BLaER1 treated with 17β-estradiol and CSF1 and Interleukin-3, amounts not matched to agents 10 nM and 100 nM (cell line): ENCODE results near the gene TRPC4AP.

Source experiments
- H3K27ac ChIP-seq, 11 experiments: shearing (Covaris generic); formaldehyde crosslinking; 2 replicates each; pipeline ENCODE4 v1.8.1; 2022
- H3K27me3 ChIP-seq, 11 experiments: shearing (Covaris generic); formaldehyde crosslinking; 2 replicates each; pipeline ENCODE4 v1.8.1; 2022
- H3K36me3 ChIP-seq, 11 experiments: shearing (Covaris generic); formaldehyde crosslinking; 2 replicates each; pipeline ENCODE4 v1.8.1; 2022
- H3K4me1 ChIP-seq, 10 experiments: shearing (Covaris generic); formaldehyde crosslinking; 2 replicates each; pipeline ENCODE4 v1.8.1; 2022
- H3K4me2 ChIP-seq, 11 experiments: shearing (Covaris generic); formaldehyde crosslinking; 2 replicates each; pipeline ENCODE4 v1.8.1; 2022
- H3K4me3 ChIP-seq, 10 experiments: shearing (Covaris generic); formaldehyde crosslinking; 2 replicates each; pipeline ENCODE4 v1.8.1; 2022
- H3K9ac ChIP-seq, 11 experiments: shearing (Covaris generic); formaldehyde crosslinking; 2 replicates each; pipeline ENCODE4 v1.8.1; 2022
- H3K9me3 ChIP-seq, 11 experiments: shearing (Covaris generic); formaldehyde crosslinking; replicated peaks in 1 of 11; 2 replicates each; pipeline ENCODE4 v1.8.1; 2022
- H4K20me1 ChIP-seq, 11 experiments: shearing (Covaris generic); formaldehyde crosslinking; 2 replicates each; pipeline ENCODE4 v1.8.1; 2022
- Cebpa-rat ChIP-seq, 11 experiments: shearing (Covaris generic); IDR thresholded peaks; 2 replicates each; pipeline ENCODE4 v1.8.1; 2022

Gene TRPC4AP

GRCh38 chr20:35002426-35003210 is 90.0 kb downstream of the TRPC4AP start:
- no peak overlapping the region for H3K4me2 ChIP-seq
- no peaks in the 10 kb centered on the region for H3K9me3 ChIP-seq
- no peak for TF ChIP-seq Cebpa-rat (IDR thresholded peaks at IDR 0.05)
- H3K9ac ChIP-seq = no peak overlapping the region
- H3K4me3 ChIP-seq = no peak overlapping the region
- no peaks in the 10 kb centered on the region for H3K4me1 ChIP-seq
- peaks cover 19 to 98% (median 73%) of the 10 kb centered on the region in 11 experiments; a peak in 20 of 22 replicates for H4K20me1 ChIP-seq
- H3K27ac ChIP-seq = no peak overlapping the region
- peaks cover 97 to 100% (median 99%) of the 10 kb centered on the region in 11 experiments for H3K36me3 ChIP-seq
- no peaks in the 10 kb centered on the region for H3K27me3 ChIP-seq

DNA sequence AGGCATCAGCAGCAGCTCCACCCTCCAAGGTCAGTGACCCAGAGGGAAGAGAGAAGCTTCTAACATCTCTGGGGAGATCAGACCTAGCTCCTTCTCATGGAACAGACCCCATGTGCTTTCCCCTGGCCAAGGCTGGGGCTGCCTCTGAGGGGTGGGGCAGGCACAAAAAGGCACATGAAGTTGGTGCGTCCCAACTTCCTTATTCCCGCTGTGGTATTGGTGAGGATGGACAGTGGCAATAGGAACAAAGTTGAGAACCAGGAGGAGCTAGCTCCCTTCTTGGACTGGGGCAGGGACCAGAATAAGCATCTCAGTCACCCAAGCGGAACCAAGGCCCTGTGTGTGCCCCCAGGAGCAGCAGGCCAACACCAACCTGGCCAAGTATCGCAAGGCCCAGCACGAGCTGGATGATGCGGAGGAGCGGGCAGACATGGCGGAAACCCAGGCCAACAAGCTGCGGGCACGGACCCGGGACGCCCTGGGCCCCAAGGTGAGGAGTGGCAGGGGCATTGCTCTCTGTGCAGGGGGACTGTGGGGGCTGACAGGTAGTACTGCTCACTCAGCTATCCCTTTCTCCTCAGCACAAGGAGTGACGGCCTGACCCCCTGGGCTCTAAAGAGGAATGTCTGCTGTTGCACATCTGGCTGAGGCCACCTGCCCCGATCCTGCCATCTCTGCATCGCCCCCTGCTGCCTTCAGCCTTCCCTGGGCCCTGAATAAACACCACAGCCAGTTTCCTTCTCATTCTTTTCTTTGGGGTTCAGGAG is 90.8 kb downstream of the TRPC4AP start:
- peaks cover 94 to 100% (median 98%) of the 10 kb centered on the region in 11 experiments for H3K36me3 ChIP-seq
- no peak overlapping the region for H3K4me2 ChIP-seq
- no peaks in the 10 kb centered on the region for H3K9me3 ChIP-seq
- H3K9ac ChIP-seq = no peak overlapping the region
- no peak overlapping the region for H3K4me3 ChIP-seq
- H3K4me1 ChIP-seq = no peaks in the 10 kb centered on the region
- no peaks in the 10 kb centered on the region for H3K27me3 ChIP-seq
- no peak for TF ChIP-seq Cebpa-rat (IDR thresholded peaks at IDR 0.05)
- no peak overlapping the region for H3K27ac ChIP-seq
- peaks cover 19 to 100% (median 79%) of the 10 kb centered on the region in 11 experiments; a peak in 20 of 22 replicates for H4K20me1 ChIP-seq

DNA sequence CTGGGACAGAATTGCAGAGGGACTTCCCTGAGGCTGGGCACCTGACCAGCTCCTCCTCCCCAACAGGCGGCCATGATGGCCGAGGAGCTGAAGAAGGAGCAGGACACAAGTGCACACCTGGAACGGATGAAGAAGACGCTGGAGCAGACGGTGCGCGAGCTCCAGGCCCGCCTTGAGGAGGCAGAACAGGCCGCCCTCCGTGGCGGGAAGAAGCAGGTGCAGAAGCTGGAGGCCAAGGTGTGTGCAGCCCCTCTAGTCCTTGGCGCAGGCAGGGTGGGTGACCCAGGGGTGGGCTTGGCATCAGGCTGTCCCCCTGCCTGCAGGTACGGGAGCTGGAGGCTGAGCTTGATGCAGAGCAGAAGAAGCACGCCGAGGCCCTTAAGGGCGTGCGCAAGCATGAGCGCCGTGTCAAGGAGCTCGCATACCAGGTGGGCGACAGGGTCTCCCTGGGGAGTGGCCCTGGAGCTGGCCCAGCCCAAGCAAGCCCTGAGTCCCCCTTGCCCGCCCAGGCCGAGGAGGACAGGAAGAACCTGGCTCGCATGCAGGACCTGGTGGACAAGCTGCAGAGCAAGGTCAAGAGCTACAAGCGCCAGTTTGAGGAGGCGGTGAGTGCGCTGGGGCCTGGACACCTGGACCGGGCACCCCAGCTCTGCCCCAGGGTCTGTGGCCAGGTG is 91.5 kb downstream of the TRPC4AP start:
- no peak overlapping the region for H3K4me3 ChIP-seq
- no peaks in the 10 kb centered on the region for H3K9me3 ChIP-seq
- no peak overlapping the region for H3K9ac ChIP-seq
- H3K36me3 ChIP-seq = peaks cover 92 to 100% (median 97%) of the 10 kb centered on the region in 11 experiments
- no peak overlapping the region for H3K27ac ChIP-seq
- H4K20me1 ChIP-seq = peaks cover 19 to 100% (median 76%) of the 10 kb centered on the region in 11 experiments; a peak in 20 of 22 replicates
- TF ChIP-seq Cebpa-rat (IDR thresholded peaks at IDR 0.05) = no peak
- H3K4me1 ChIP-seq = no peaks in the 10 kb centered on the region
- no peak overlapping the region for H3K4me2 ChIP-seq
- no peaks in the 10 kb centered on the region for H3K27me3 ChIP-seq

- Histone ChIP-seq H4K20me1 (peaks cover 19 to 100% (median 73%) of the 10 kb centered on the region in 11 experiments; a peak in 20 of 22 replicates), H3K36me3 (peaks cover 88 to 100% (median 97%) of the 10 kb centered on the region in 11 experiments)
- TF ChIP-seq Cebpa-rat (IDR thresholded peaks at IDR 0.05) = no peak
These were observed 92.2 kb downstream of the TRPC4AP start for GRCh38 chr20:35000311-35000921.

DNA sequence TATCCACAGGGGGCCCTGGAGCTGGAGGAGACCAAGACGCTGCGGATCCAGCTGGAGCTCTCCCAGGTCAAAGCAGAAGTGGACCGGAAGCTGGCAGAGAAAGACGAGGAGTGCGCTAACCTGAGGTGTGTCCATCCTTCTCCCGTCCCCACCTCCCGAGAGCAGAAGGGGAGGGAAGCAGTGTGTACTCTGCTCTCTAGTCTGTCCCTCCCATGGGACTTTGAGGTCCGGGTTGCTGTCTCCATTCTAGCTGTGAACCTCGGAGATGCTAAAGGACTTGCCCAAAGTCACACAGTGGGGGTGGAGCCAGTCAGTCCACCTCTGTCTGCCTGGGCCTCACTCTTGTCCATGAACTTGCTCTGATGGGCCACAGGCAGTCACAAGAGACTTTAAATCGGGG is 92.8 kb downstream of the TRPC4AP start:
- Histone ChIP-seq H3K4me2 (no peak overlapping the region), H3K4me1 (no peaks in the 10 kb centered on the region), H3K27me3 (no peaks in the 10 kb centered on the region), H3K4me3 (no peak overlapping the region), H4K20me1 (peaks cover 19 to 100% (median 66%) of the 10 kb centered on the region in 11 experiments; a peak in 20 of 22 replicates), H3K9ac (no peak overlapping the region), H3K27ac (no peak overlapping the region), H3K36me3 (peaks cover 81 to 100% (median 95%) of the 10 kb centered on the region in 11 experiments), H3K9me3 (no peaks in the 10 kb centered on the region)
- TF ChIP-seq Cebpa-rat (IDR thresholded peaks at IDR 0.05) = no peak

More at GRCh38 chr20:35000311-35000921, 92.2 kb downstream of the TRPC4AP start:
- Histone ChIP-seq H3K27me3 (no peaks in the 10 kb centered on the region), H3K9me3 (no peaks in the 10 kb centered on the region), H3K4me3 (no peak overlapping the region), H3K4me1 (no peaks in the 10 kb centered on the region), H3K27ac (no peak overlapping the region), H3K9ac (no peak overlapping the region), H3K4me2 (no peak overlapping the region)

DNA sequence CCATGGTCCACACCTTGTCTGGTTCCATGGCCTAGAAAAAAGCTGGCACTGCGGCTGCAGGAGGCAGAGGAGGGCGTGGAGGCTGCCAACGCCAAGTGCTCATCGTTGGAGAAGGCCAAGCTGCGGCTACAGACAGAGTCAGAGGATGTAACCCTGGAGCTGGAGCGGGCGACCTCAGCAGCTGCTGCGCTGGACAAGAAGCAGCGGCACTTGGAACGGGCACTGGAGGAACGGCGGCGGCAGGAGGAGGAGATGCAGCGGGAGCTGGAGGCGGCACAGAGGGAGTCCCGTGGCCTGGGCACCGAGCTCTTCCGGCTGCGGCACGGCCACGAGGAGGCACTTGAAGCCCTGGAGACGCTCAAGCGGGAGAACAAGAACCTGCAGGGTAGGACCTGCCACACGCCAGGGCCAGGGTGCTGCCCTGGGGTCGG is 93.6 kb downstream of the TRPC4AP start:
- no peak overlapping the region for H3K27ac ChIP-seq
- H3K9me3 ChIP-seq = no peaks in the 10 kb centered on the region
- no peak overlapping the region for H3K4me2 ChIP-seq
- H3K4me3 ChIP-seq = no peak overlapping the region
- peaks cover 19 to 100% (median 63%) of the 10 kb centered on the region in 11 experiments; a peak in 20 of 22 replicates for H4K20me1 ChIP-seq
- no peaks in the 10 kb centered on the region for H3K4me1 ChIP-seq
- H3K9ac ChIP-seq = no peak overlapping the region
- peaks cover 74 to 100% (median 91%) of the 10 kb centered on the region in 11 experiments for H3K36me3 ChIP-seq
- no peaks in the 10 kb centered on the region for H3K27me3 ChIP-seq
- TF ChIP-seq Cebpa-rat (IDR thresholded peaks at IDR 0.05) = no peak

- Histone ChIP-seq H3K4me1 (no peaks in the 10 kb centered on the region), H3K9ac (no peak overlapping the region), H3K27ac (no peak overlapping the region), H3K27me3 (no peaks in the 10 kb centered on the region), H3K36me3 (peaks cover 68 to 100% (median 87%) of the 10 kb centered on the region in 11 experiments), H4K20me1 (peaks cover 19 to 100% (median 58%) of the 10 kb centered on the region in 11 experiments; a peak in 20 of 22 replicates), H3K4me3 (no peak overlapping the region), H3K9me3 (no peaks in the 10 kb centered on the region), H3K4me2 (no peak overlapping the region)
- TF ChIP-seq Cebpa-rat (IDR thresholded peaks at IDR 0.05) = no peak
These were observed 94.2 kb downstream of the TRPC4AP start for GRCh38 chr20:34998331-34998950.

DNA sequence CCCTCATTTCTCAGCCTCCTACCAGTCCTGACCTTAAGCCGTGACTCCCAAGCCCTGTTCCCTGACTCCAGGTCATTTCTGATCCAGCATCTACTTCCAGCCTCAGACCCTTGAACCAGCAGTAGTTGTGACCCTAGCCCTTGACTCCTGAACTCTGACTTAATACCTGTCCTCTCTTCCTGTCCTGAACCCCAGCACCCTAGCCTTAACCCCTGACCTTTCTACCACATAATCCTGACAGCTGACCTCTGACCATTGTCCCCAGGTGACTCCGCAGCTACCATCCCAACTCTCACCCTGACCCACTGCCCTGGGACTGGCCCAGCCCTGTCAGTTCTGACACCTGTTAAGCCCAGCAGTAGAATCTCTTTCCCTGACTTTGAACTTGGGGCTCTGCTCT is 94.8 kb downstream of the TRPC4AP start:
- Histone ChIP-seq H3K4me2 (no peak overlapping the region), H3K36me3 (peaks cover 61 to 100% (median 82%) of the 10 kb centered on the region in 11 experiments), H3K27ac (no peak overlapping the region), H4K20me1 (peaks cover 19 to 100% (median 51%) of the 10 kb centered on the region in 11 experiments; a peak in 20 of 22 replicates), H3K9me3 (no peaks in the 10 kb centered on the region), H3K9ac (no peak overlapping the region), H3K4me1 (no peaks in the 10 kb centered on the region), H3K4me3 (no peak overlapping the region), H3K27me3 (no peaks in the 10 kb centered on the region)
- no peak for TF ChIP-seq Cebpa-rat (IDR thresholded peaks at IDR 0.05)
